Osteoblast (primary cell): ENCODE data around the gene RBM43. TPM values are rescaled to one million over a fixed set of nuclear protein-coding genes. Genes with fewer than 3 reads are reported as not detected.

Experiments used
- DNase-seq: peaks from one replicate; pipeline ENCODE4 v3.0.0; 2011; ENCODE audit warnings: low spot score, mixed read lengths; ENCODE audit not compliant: insufficient read length; ENCODE audit errors: missing footprints
- H2AFZ ChIP-seq: 2 replicates; pipeline ENCODE4 v1.6.0; 2011; ENCODE audit warnings: mild to moderate bottlenecking, low read length
- H3K27ac ChIP-seq: 2 replicates; pipeline ENCODE4 v1.5.1; 2011; ENCODE audit warnings: mild to moderate bottlenecking, low read depth, low read length, moderate library complexity
- H3K27me3 ChIP-seq: 2 replicates; pipeline ENCODE4 v1.6.0; 2012; ENCODE audit warnings: mild to moderate bottlenecking, control low read depth, inconsistent platforms, low read length, moderate library complexity; ENCODE audit not compliant: insufficient read depth
- H3K36me3 ChIP-seq: 2 replicates; pipeline ENCODE4 v1.5.1; 2011; ENCODE audit warnings: mild to moderate bottlenecking, low read length, control low read depth, moderate library complexity; ENCODE audit not compliant: insufficient read depth
- H3K4me1 ChIP-seq: 2 replicates; pipeline ENCODE4 v1.5.1; 2011; ENCODE audit warnings: mild to moderate bottlenecking, low read length, control low read depth, moderate library complexity; ENCODE audit not compliant: insufficient read depth
- H3K4me2 ChIP-seq: 2 replicates; pipeline ENCODE4 v1.6.0; 2011; ENCODE audit warnings: mild to moderate bottlenecking, low read length; ENCODE audit not compliant: insufficient read depth
- H3K4me3 ChIP-seq: fragments of 200-600 bp; sonication (generic); 3 replicates; pipeline ENCODE4 v1.5.1; 2012; ENCODE audit warnings: mild to moderate bottlenecking, low read length, inconsistent platforms; ENCODE audit not compliant: insufficient read depth
- H3K79me2 ChIP-seq: 2 replicates; pipeline ENCODE4 v1.6.0; 2012; ENCODE audit warnings: mild to moderate bottlenecking, low read length, control low read depth, inconsistent platforms; ENCODE audit not compliant: insufficient read depth
- H3K9me3 ChIP-seq: 2 replicates; pipeline ENCODE4 v1.5.1; 2011; ENCODE audit warnings: low read depth, low read length, control low read depth
- H4K20me1 ChIP-seq: 2 replicates; pipeline ENCODE4 v1.6.0; 2012; ENCODE audit warnings: mild to moderate bottlenecking, low read length, control low read depth; ENCODE audit not compliant: insufficient read depth
- CTCF ChIP-seq: IDR thresholded peaks from 2 replicates; pipeline ENCODE4 v1.5.1; 2011; ENCODE audit warnings: mild to moderate bottlenecking, low read depth, low read length, moderate library complexity; ENCODE audit errors: extremely low read depth
- total RNA-seq: library from RNA; depleted of rRNA; stranded (reverse); fragments of >200 nt; gene quantifications from 2 replicates; pipeline ENCODE4 v1.2.3, GENCODE V29; 2012

The RBM43 gene
- total RNA-seq, 1 donor: 11.6 TPM

- Histone ChIP-seq H3K79me2 (peaks cover 10% of the 10 kb centered on the region), H3K4me3 (no peak overlapping the region), H3K4me1 (peaks cover 6% of the 10 kb centered on the region), H3K4me2 (no peak overlapping the region), H4K20me1 (no peaks in the 10 kb centered on the region), H3K9me3 (no peaks in the 10 kb centered on the region), H3K27ac (no peak overlapping the region), H3K27me3 (no peaks in the 10 kb centered on the region), H3K36me3 (no peaks in the 10 kb centered on the region), H2AFZ (no peak overlapping the region)
- no peak for DNase-seq
- no peak for TF ChIP-seq CTCF
These were observed 26.0 kb upstream of the RBM43 start for GRCh38 chr2:151287513-151288250.

DNA sequence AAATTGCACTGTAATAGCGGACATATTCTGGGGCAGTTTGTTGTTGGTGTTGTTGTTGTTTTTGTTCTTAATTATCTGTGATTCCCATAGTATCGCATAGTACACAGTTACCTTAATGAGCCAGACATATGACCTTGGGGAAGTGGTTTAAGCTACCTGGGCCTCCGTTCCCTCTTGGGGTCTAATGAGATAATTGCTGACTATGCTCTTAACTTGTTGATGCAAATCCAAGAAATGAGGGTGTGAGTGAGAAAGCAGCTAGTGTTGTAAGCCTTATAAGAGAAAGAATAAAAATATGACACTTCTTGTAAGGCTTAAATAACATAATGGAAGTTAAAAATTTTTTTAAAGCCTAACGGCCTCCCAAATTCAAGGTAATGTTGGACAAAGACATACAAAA is 20.7 kb upstream of the RBM43 start:
- Histone ChIP-seq H3K4me1 (peaks cover 5% of the 10 kb centered on the region), H3K27ac (no peak overlapping the region), H3K27me3 (no peaks in the 10 kb centered on the region), H2AFZ (no peak overlapping the region), H3K79me2 (peaks cover 8% of the 10 kb centered on the region), H3K36me3 (no peaks in the 10 kb centered on the region), H4K20me1 (peaks cover 3% of the 10 kb centered on the region), H3K4me3 (no peak overlapping the region), H3K9me3 (no peaks in the 10 kb centered on the region), H3K4me2 (no peak overlapping the region)
- DNase-seq: no peak
- TF ChIP-seq CTCF: no peak

GRCh38 chr2:151280271-151280670 is 18.6 kb upstream of the RBM43 start:
- H3K4me3 ChIP-seq: no peak overlapping the region
- H3K27ac ChIP-seq: peak overlapping the region; percentile 71
- H3K4me1 ChIP-seq: peaks cover 5% of the 10 kb centered on the region
- H4K20me1 ChIP-seq: peaks cover 3% of the 10 kb centered on the region
- peaks cover 4% of the 10 kb centered on the region for H3K79me2 ChIP-seq
- H3K4me2 ChIP-seq: peak overlapping the region; percentile 44
- H3K27me3 ChIP-seq: no peaks in the 10 kb centered on the region
- H2AFZ ChIP-seq: peak overlapping the region; percentile 58
- no peak for TF ChIP-seq CTCF
- DNase-seq: peak; percentile 85
- no peaks in the 10 kb centered on the region for H3K36me3 ChIP-seq
- no peaks in the 10 kb centered on the region for H3K9me3 ChIP-seq

GRCh38 chr2:151278487-151278886 is 16.8 kb upstream of the RBM43 start:
- Histone ChIP-seq H3K36me3 (no peaks in the 10 kb centered on the region), H2AFZ (no peak overlapping the region), H3K4me2 (no peak overlapping the region), H4K20me1 (peaks cover 3% of the 10 kb centered on the region), H3K9me3 (no peaks in the 10 kb centered on the region), H3K4me3 (no peak overlapping the region), H3K79me2 (no peaks in the 10 kb centered on the region), H3K4me1 (peaks cover 5% of the 10 kb centered on the region), H3K27ac (no peak overlapping the region), H3K27me3 (no peaks in the 10 kb centered on the region)
- no peak for TF ChIP-seq CTCF
- no peak for DNase-seq
